Measurements from ENCODE around the gene GCNA. TPM values are rescaled to one million over a fixed set of nuclear protein-coding genes. Genes with fewer than 3 reads are reported as not detected.

GCNA gene
- total and polyA plus RNA-seq, 2 of the 13 experiments (the other 11 are each of a cell fraction or from before 2014, with no cell fraction given): 0.38 to 0.66 TPM

DNA sequence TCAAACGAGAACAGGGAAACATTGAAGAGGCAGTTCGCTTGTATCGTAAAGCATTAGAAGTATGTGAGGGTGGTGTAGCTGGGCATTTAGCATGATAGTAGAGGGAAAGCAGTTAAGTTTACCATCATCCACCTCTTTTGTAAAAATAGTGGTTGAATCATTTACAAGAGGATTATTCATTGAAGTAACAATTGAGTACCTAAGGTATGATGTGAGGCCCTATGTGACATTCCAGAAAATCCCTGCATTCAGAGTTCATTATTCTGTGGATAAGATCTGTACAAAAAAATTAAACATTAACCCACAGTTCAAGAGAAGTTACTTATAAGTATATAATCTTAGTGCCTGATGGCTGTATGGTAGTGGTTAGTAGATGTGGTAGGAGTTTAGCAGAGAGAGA, 22.2 kb upstream of the GCNA start:
- Histone ChIP-seq H4K20me1 (ENCODE audit: insufficient read depth, low read length) (0 out of 2 replicates have a peak, but pooled peaks cover 2% of the 10 kb centered on the region), H3K27me3 (ENCODE audit: control insufficient read depth in 1 of 2, insufficient read depth in 2 of 2, low read length in 2 of 2) (no peaks in the 10 kb centered on the region), H3K36me3 (replicated peaks in 1 of 2; ENCODE audit: control insufficient read depth in 1 of 2, insufficient read depth in 2 of 2, low read length in 2 of 2) (peaks cover 1 to 27% of the 10 kb centered on the region in 2 experiments; a peak in 3 of 5 replicates), H2AFZ (ENCODE audit: low read length) (no peak overlapping the region), H3K9me3 (ENCODE audit: low read length) (no peaks in the 10 kb centered on the region), H3K4me2 (ENCODE audit: low read depth, low read length) (no peak overlapping the region), H3K79me2 (ENCODE audit: insufficient read depth, low read length) (peaks cover 2% of the 10 kb centered on the region), H3K27ac (ENCODE audit: extremely low read length, insufficient read depth, low read length) (no peak overlapping the region), H3K4me1 (ENCODE audit: insufficient read depth, low read length) (peaks cover 27% of the 10 kb centered on the region), H3K9ac (ENCODE audit: insufficient read depth, low read depth, low read length) (no peak overlapping the region), H3K4me3 (replicated peaks in 1 of 3; ENCODE audit: insufficient read depth in 1 of 3, low read depth in 2 of 3, low read length in 3 of 3) (no peak overlapping the region)
- in situ Hi-C loops (cut with HindIII; ENCODE audit: extremely low pct_ligation_motif_present, low pct_unique_long_range_greater_than_20kb): no loop called here
- 94% methylated on average over 3 of the region's 3 CpGs for WGBS (ENCODE audit: low lambda C conversion rate)
- ChIA-PET CTCF (ENCODE audit: low intra/inter-chr PET ratio, low total read pairs) (no interaction called here), POLR2A (no interaction called here)
- intact Hi-C loops (cut with micrococcal nuclease; ENCODE audit: unreplicated experiment): no loop called here
- ATAC-seq (no peak), FAIRE-seq (no peak), DNase-seq (ENCODE audit: low spot score) (no peak)
- BruUV-seq (replicated peaks): no TSS peak
- no peak for TF ChIP-seq BRD4 (CRISPR knock-in tag; IDR thresholded peaks at IDR 0.05)
- no peak for TF ChIP-seq GABPB1 (CRISPR knock-in tag; IDR thresholded peaks at IDR 0.05)
- TF ChIP-seq HNRNPUL1 (IDR thresholded peaks at IDR 0.05; ENCODE audit: low read depth, low read length): no peak
- TF ChIP-seq ERF (CRISPR knock-in tag; IDR thresholded peaks at IDR 0.05): no peak
- TF ChIP-seq, protein P1, sequence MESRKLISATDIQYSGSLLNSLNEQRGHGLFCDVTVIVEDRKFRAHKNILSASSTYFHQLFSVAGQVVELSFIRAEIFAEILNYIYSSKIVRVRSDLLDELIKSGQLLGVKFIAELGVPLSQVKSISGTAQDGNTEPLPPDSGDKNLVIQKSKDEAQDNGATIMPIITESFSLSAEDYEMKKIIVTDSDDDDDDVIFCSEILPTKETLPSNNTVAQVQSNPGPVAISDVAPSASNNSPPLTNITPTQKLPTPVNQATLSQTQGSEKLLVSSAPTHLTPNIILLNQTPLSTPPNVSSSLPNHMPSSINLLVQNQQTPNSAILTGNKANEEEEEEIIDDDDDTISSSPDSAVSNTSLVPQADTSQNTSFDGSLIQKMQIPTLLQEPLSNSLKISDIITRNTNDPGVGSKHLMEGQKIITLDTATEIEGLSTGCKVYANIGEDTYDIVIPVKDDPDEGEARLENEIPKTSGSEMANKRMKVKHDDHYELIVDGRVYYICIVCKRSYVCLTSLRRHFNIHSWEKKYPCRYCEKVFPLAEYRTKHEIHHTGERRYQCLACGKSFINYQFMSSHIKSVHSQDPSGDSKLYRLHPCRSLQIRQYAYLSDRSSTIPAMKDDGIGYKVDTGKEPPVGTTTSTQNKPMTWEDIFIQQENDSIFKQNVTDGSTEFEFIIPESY (CRISPR knock-in tag; IDR thresholded peaks at IDR 0.05): no peak
- TF ChIP-seq SMAD3 (CRISPR knock-in tag; IDR thresholded peaks at IDR 0.05): no peak
- TF ChIP-seq HHEX (CRISPR knock-in tag; IDR thresholded peaks at IDR 0.05): no peak
- no peak for TF ChIP-seq HNRNPK (IDR thresholded peaks at IDR 0.05; ENCODE audit: low read depth, low read length, poor library complexity, severe bottlenecking)
- TF ChIP-seq, protein P2, sequence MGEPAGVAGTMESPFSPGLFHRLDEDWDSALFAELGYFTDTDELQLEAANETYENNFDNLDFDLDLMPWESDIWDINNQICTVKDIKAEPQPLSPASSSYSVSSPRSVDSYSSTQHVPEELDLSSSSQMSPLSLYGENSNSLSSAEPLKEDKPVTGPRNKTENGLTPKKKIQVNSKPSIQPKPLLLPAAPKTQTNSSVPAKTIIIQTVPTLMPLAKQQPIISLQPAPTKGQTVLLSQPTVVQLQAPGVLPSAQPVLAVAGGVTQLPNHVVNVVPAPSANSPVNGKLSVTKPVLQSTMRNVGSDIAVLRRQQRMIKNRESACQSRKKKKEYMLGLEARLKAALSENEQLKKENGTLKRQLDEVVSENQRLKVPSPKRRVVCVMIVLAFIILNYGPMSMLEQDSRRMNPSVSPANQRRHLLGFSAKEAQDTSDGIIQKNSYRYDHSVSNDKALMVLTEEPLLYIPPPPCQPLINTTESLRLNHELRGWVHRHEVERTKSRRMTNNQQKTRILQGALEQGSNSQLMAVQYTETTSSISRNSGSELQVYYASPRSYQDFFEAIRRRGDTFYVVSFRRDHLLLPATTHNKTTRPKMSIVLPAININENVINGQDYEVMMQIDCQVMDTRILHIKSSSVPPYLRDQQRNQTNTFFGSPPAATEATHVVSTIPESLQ (CRISPR knock-in tag; conservative IDR thresholded peaks at IDR 0.05): no peak
- TF ChIP-seq FOXO1 (CRISPR knock-in tag; IDR thresholded peaks at IDR 0.05): no peak
- TF ChIP-seq, protein P3, sequence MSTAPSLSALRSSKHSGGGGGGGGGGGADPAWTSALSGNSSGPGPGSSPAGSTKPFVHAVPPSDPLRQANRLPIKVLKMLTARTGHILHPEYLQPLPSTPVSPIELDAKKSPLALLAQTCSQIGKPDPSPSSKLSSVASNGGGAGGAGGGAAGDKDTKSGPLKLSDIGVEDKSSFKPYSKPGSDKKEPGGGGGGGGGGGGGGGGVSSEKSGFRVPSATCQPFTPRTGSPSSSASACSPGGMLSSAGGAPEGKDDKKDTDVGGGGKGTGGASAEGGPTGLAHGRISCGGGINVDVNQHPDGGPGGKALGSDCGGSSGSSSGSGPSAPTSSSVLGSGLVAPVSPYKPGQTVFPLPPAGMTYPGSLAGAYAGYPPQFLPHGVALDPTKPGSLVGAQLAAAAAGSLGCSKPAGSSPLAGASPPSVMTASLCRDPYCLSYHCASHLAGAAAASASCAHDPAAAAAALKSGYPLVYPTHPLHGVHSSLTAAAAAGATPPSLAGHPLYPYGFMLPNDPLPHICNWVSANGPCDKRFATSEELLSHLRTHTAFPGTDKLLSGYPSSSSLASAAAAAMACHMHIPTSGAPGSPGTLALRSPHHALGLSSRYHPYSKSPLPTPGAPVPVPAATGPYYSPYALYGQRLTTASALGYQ (CRISPR knock-in tag; IDR thresholded peaks at IDR 0.05): no peak
- TF ChIP-seq, protein P4, sequence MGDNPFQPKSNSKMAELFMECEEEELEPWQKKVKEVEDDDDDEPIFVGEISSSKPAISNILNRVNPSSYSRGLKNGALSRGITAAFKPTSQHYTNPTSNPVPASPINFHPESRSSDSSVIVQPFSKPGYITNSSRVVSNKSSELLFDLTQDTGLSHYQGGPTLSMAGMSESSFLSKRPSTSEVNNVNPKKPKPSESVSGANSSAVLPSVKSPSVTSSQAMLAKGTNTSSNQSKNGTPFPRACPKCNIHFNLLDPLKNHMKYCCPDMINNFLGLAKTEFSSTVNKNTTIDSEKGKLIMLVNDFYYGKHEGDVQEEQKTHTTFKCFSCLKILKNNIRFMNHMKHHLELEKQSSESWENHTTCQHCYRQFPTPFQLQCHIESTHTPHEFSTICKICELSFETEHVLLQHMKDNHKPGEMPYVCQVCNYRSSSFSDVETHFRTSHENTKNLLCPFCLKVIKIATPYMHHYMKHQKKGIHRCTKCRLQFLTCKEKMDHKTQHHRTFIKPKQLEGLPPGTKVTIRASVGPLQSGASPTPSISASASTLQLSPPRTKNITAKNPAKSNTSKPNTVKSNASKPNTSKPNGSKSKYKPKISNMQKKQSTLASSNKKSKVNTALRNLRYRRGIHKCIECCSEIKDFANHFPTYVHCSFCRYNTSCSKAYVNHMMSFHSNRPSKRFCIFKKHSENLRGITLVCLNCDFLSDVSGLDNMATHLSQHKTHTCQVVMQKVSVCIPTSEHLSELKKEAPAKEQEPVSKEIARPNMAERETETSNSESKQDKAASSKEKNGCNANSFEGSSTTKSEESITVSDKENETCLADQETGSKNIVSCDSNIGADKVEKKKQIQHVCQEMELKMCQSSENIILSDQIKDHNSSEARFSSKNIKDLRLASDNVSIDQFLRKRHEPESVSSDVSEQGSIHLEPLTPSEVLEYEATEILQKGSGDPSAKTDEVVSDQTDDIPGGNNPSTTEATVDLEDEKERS (CRISPR knock-in tag; IDR thresholded peaks at IDR 0.05): no peak
- TF ChIP-seq ZNF670 (CRISPR knock-in tag; IDR thresholded peaks at IDR 0.05; ENCODE audit: borderline replicate concordance): no peak
- TF ChIP-seq, protein P5, sequence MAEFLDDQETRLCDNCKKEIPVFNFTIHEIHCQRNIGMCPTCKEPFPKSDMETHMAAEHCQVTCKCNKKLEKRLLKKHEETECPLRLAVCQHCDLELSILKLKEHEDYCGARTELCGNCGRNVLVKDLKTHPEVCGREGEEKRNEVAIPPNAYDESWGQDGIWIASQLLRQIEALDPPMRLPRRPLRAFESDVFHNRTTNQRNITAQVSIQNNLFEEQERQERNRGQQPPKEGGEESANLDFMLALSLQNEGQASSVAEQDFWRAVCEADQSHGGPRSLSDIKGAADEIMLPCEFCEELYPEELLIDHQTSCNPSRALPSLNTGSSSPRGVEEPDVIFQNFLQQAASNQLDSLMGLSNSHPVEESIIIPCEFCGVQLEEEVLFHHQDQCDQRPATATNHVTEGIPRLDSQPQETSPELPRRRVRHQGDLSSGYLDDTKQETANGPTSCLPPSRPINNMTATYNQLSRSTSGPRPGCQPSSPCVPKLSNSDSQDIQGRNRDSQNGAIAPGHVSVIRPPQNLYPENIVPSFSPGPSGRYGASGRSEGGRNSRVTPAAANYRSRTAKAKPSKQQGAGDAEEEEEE (CRISPR knock-in tag; IDR thresholded peaks at IDR 0.05; ENCODE audit: borderline replicate concordance): no peak
- no peak for TF ChIP-seq ELF1 (CRISPR knock-in tag; IDR thresholded peaks at IDR 0.05)
